ENCODE data around the gene GET3.

- TF ChIP-seq POLR2A (IDR thresholded peaks at IDR 0.05): no peak
- TF ChIP-seq CTCF (IDR thresholded peaks at IDR 0.05): no peak
Measured at GRCh38 chr19:12784394-12784870, 47.1 kb downstream of the GET3 start.

All from thyroid gland (tissue), 4 donors.